Fibroblast of skin of back (primary cell): ENCODE measurements around the gene BRINP2.

Experiments
- DNase-seq: peaks from one replicate; pipeline ENCODE4 v3.0.0-alpha.2; 2013

Gene BRINP2

DNA sequence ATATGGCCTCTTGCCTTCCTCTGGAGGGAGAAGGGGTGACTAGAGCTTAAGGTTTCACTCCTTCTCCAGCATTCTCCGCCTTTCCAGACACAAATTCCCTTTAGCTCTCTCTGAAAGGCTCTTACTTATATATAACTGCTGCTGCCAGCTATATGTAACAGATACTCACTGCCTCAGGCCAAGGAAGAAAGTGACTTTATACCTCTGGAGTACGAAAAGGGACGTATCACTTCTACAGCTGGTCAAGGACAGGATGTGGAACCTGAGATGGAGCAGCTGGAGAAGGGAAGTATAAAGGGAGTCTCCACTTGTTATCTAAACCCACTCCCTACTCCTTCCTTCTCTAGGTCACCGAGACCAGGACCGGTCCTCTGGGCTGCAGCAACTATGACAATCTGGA, 102.4 kb downstream of the BRINP2 start:
- DNase-seq = no peak

DNA sequence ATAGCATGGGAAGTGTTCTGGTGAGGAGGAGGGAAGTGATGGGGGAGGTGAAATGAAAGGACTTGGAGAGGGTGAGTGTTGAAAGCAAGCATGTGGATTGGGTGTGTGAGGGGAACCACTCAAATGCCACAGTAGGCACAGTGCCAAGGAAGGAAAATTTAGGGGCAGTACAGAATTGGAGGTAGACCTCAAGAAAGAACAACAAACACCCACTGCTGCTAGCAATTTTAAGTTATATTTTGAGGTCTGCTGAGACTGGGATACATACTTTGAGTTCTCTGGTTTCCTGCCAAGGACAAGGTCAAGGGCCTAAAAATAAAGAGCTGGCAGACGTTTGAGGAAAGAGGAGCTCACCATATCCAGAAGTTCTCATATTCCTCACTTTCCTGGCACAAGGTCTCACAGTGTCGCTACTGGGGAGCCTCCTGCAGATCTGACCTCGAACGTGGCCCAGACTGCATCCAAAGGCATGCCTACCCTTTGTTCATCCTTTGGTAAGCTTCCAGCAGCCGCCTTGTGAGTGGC, 104.0 kb downstream of the BRINP2 start:
- DNase-seq = peak; percentile 64

GRCh38 chr1:177275736-177276135, 105.0 kb downstream of the BRINP2 start:
- no peak for DNase-seq

GRCh38 chr1:177278626-177279390, 108.0 kb downstream of the BRINP2 start:
- DNase-seq = no peak

- no peak for DNase-seq
These were observed 111.1 kb downstream of the BRINP2 start for GRCh38 chr1:177281901-177282300.

DNA sequence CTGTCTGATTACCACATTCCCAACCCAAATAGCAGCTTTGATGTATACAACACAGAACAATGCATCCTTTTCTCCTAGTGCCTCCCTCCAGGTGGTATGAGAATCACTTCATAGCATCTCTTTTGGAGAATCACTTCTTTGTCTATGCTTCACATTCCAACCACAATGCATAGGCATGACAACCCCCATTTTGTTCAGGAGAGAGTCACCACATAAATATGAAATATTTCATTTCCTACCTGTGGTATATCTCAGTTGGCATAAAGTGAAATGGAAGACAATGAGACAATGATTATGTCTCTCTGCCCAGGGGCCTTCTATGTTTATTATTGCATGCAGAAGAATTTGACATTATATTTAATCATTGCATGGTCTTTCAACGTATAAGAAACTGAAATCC, 112.2 kb downstream of the BRINP2 start:
- DNase-seq = no peak

DNA sequence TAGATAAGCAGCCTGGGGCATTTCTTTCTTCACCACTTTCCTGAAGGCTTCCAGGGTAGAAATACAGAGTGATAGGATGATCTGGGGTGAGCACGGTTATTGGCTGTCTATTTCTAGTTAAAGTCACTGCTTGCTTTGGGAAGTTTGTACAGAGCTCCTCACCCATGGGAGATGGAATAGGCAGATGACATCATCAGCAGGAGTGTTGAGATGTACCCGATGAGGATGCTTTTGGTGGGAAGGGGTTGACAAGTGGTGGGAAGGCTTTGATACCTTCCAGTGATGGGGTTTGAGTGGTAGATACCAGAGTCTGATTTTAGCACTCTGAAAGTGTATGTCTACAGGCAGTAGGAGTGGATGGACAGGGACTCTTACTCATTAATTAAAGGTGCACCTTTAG, 112.6 kb downstream of the BRINP2 start:
- DNase-seq = no peak

- no peak for DNase-seq
These were observed 115.6 kb downstream of the BRINP2 start for GRCh38 chr1:177286396-177286795.

DNA sequence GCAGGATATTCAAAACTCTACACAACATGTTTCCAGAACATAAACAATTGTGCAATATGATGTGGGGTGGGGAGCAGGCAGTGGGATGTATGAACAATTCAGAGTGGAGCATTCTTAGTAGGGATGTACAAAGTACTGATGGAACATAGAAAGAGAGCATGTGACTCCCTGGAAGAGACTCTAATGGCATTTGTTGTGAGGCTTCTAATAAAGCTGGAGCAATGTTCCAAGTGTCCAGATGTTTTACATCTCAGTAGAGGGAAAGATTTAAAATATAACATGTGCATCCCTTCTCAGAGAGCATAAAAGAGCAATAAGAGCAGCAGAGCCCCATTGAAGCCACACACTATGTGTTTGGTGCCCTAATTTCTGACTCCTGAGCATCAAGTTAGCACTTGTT, 116.5 kb downstream of the BRINP2 start:
- no peak for DNase-seq

GRCh38 chr1:177287994-177288393, 117.2 kb downstream of the BRINP2 start:
- no peak for DNase-seq

DNA sequence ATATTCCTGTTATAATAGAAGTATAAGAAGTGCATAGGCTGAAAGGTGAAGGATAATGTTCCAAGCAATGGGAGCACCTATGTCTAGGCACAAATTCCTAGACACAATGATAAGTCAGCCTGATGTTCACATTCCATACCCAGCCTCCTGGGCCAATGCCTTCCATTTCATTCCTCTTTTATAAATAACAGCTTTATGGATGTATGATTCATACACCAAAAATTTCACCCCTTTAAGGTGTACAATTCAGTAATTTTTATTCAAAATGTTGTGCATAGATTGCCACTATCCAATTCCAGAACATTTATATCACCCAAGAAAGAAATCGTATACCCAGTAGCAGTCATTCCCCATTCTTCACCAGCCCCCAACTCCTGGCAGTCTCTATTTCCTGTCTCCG, 118.8 kb downstream of the BRINP2 start:
- no peak for DNase-seq

DNA sequence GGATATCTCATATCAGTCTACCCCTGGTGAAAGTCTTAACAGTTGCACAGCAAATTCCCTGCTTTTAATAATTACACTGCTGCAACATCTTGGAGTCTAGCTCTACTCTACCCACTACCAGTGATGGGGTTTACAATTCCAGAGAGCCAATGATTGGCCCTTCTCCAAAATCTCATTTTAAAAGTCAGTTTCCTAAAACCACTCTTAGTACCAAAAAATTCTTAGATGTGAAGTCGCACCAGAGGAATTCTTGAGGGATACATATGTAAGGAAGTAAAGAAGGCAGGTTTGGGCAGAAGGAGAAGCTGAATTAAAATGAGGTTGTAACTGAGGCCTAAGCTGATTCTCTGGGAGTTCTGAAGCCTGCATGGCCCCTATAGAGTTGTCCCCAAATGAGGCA, 129.7 kb downstream of the BRINP2 start:
- no peak for DNase-seq

DNA sequence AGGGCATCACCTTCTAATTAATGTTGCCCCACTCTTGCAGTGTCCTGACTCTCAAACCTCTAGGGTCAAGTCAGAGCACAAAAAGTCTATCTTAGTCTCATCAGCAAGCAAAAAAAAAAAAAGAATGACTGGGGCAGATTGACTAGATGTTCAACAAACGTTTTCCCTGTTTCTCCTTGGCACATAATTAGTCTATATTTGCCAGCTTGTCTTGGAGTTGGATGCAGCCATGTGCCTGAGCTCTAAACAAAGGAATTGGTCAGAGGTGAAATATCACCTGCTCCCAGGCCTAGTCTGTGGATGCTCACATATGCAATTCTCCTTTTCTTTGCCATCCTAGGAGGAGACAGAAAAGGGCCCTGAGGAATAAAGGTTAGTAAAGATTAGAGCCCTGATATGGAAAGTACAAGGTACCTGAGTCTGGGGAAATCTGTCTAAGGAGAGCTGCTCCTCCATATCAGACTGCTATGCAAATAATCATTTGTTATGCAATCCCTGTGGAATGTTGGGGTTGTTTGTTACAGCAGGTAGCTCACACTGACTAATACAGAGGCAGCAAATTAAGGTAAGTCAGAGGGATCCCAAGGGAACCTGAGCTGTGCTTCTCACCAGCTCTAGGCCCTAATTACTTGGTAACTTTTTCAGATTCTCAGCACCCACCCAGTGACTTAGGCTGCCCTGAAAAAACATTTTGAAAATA, 130.8 kb downstream of the BRINP2 start:
- no peak for DNase-seq

DNA sequence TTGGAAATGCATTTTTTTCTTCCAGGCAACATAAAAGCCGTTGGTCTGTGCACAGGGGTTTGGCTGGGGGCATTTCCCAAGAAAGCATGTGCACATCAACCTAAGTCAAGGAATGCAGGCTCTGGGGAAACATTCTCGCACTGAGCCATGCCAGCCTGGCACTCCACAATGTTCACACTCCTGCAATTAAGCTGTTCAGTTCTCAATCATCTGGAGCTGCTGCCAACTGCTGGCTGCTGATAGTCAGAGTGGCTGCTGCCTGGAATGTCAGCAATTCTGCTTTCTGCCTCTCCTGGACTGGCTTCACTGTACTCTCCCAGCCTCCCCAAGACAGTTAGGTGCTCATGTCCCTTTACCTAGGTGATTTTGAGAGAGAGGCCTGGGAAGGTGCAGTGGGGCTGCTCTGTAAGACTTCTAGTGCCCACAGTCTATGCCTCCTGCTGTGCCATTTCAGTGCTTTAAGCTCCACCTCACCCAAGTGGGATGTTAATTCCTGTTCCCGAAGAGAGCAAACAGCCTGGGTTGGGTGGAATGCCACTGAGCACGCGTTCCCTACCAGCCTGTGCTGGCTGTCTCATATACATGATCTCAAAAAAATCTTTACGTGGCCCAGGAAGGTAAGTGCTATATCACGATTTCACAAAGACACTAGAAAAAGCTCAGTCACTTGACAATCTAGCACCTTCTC, 131.7 kb downstream of the BRINP2 start:
- no peak for DNase-seq

- DNase-seq = no peak
These were observed 134.6 kb downstream of the BRINP2 start for GRCh38 chr1:177305040-177306018.

DNA sequence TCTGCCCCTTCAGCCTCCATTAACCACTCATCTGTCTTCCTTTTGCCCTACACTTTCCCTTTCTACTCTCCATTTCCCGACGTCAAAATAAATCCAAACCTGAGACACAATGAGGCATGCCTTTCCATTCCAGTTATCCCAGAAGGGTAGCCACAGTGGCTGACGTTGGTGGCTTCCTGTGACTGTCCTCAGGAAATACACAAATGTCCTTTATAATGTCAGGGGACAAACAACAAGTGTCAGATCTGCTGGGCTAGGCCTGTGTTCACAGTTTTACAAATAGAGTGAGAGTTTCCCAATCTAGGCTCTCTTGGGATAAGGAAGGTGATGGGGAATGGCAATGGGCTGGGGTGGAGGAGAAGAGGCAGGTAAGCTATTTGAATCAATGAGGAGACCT, 135.3 kb downstream of the BRINP2 start:
- DNase-seq = no peak

- peak; percentile 34 for DNase-seq
These were observed 136.2 kb downstream of the BRINP2 start for GRCh38 chr1:177306981-177307380.

- DNase-seq = peak; percentile 54
These were observed 137.0 kb downstream of the BRINP2 start for GRCh38 chr1:177307771-177308170.

DNA sequence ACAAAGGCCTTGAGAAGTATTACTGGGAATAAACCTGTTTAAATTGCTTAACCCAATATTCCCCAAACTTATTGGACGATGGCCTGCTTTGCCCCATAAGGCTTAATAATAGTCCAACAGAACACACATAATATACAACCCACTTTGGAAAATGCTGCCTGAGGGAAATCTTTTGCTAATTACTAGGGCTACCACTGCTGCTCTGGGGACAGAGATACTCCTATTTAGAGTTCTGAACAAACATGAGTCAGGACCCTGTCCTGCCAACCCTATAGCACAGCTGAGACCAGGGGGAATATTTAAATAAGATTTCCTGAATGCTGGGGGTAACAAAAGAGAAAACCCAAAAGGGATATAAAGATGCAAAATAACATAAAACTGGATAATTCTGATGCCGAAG, 139.1 kb downstream of the BRINP2 start:
- DNase-seq = no peak

- no peak for DNase-seq
These were observed 139.6 kb downstream of the BRINP2 start for GRCh38 chr1:177310326-177310725.

DNA sequence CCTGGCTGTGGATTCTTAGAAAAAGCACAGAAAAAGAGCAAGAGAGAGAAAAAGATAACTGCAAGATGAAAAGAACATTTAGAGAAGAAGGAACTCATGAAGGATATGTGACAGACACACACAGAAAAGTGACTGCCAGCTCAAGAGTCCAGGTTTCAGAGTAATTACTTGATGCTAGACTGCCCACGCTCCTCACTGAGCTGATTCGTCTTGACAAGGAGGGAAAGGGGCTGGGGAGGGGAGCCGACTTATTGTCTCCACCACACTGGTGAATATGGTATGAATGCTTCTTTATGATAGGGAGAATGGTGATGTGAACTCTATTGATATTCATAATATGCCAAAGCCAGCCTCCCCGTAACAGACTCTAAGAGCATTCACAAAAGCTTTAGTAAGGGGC, 140.4 kb downstream of the BRINP2 start:
- DNase-seq = no peak

DNA sequence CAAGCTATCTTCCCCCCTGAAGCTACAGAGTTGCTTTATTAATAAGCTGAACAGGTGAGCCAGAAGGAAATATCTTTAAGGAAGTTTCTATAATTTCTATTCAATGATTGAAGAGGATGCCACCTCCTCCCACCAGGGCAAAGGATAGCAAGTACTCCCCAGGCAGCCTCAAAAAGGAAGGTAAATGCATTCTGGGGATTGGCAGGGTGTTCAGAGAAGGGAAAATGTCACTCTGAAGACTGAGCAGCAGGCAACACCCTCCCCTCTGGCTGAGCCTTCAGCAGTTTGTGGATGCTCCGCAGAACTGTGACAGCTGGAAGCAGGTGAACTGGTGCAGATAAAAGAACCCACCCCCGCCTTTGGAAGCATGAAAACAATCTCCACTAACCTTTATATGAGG, 140.8 kb downstream of the BRINP2 start:
- no peak for DNase-seq
